ENCODE data around the gene ARFRP1. TPM values are rescaled to one million over a fixed set of nuclear protein-coding genes. Genes with fewer than 3 reads are reported as not detected.

The ARFRP1 gene
- total and polyA plus RNA-seq, 2 of the 13 experiments (the other 11 are each of a cell fraction or from before 2014, with no cell fraction given): 32.0 to 51.1 TPM

DNA sequence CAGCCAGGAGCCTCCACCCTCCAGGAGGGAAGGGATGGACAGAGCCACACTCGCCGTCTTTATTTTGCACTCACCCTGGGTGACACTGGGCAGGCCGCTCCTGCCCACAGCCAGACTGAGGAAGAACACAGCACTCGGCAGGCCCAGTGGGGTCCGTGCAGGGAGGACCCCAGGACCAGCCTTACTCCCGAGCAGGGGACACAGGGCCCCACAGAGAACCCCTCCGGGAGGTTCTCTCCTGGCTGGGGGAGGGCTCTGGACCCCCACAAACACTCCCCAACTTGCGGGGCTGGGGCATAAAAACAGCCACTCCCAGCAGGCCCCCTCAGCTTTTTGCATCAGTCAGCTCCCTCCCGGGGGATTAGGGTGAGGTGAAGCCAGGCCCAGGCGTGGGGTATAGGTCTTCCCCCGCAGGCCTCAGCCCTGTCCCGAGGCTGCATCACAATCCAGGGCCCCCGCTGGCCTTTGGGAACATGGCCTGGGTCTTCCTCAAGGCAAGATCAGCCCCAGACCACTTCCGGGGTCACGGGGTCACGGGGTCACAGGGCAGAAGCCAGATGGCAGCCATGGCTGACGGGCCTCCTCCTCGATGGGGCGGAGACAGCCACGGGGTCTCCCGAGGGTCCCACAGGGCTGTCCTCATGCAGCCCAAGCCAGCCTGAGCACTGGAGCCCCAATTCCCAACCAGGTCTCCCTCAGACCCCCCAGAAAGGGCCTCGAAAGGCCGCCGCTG lies 8.1 kb downstream of the ARFRP1 start (continued):
- TF ChIP-seq ZFX (CRISPR knock-in tag; IDR thresholded peaks at IDR 0.05; ENCODE audit: low read depth) (peak; percentile 31; the same call in 1 of the 2 replicates), HNRNPLL (IDR thresholded peaks at IDR 0.05; ENCODE audit: low read depth, low read length, poor library complexity, severe bottlenecking) (no peak), ZNF17 (CRISPR knock-in tag; IDR thresholded peaks at IDR 0.05) (0 out of 2 replicates have a peak, but pooled peaks have one; percentile 46), AGO2 (optimal IDR thresholded peaks at IDR 0.05; ENCODE audit: low read depth, low read length) (peak; percentile 96), CHCHD3 (CRISPR knock-in tag; IDR thresholded peaks at IDR 0.05) (no peak), ZBTB42 (CRISPR knock-in tag; IDR thresholded peaks at IDR 0.05) (no peak), KDM6A (CRISPR knock-in tag; IDR thresholded peaks at IDR 0.05; ENCODE audit: low read depth) (no peak), SP2 (CRISPR knock-in tag; IDR thresholded peaks at IDR 0.05) (0 out of 2 replicates have a peak, but pooled peaks have one; percentile 22), ZFP1 (CRISPR knock-in tag; IDR thresholded peaks at IDR 0.05) (no peak)
- TF ChIP-seq, protein P1, sequence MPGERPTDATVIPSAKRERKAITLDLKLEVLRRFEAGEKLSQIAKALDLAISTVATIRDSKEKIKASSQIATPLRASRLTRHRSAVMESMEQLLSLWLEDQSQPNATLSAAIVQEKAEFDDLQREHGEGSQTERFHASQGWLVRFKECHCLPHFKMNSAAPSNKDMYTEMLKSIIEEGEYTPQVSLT (CRISPR knock-in tag; IDR thresholded peaks at IDR 0.05; ENCODE audit: borderline replicate concordance, low read depth): no peak
- TF ChIP-seq, protein P2, sequence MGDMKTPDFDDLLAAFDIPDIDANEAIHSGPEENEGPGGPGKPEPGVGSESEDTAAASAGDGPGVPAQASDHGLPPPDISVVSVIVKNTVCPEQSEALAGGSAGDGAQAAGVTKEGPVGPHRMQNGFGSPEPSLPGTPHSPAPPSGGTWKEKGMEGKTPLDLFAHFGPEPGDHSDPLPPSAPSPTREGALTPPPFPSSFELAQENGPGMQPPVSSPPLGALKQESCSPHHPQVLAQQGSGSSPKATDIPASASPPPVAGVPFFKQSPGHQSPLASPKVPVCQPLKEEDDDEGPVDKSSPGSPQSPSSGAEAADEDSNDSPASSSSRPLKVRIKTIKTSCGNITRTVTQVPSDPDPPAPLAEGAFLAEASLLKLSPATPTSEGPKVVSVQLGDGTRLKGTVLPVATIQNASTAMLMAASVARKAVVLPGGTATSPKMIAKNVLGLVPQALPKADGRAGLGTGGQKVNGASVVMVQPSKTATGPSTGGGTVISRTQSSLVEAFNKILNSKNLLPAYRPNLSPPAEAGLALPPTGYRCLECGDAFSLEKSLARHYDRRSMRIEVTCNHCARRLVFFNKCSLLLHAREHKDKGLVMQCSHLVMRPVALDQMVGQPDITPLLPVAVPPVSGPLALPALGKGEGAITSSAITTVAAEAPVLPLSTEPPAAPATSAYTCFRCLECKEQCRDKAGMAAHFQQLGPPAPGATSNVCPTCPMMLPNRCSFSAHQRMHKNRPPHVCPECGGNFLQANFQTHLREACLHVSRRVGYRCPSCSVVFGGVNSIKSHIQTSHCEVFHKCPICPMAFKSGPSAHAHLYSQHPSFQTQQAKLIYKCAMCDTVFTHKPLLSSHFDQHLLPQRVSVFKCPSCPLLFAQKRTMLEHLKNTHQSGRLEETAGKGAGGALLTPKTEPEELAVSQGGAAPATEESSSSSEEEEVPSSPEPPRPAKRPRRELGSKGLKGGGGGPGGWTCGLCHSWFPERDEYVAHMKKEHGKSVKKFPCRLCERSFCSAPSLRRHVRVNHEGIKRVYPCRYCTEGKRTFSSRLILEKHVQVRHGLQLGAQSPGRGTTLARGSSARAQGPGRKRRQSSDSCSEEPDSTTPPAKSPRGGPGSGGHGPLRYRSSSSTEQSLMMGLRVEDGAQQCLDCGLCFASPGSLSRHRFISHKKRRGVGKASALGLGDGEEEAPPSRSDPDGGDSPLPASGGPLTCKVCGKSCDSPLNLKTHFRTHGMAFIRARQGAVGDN (CRISPR knock-in tag; IDR thresholded peaks at IDR 0.05): peak; percentile 49
- TF ChIP-seq, protein P3, sequence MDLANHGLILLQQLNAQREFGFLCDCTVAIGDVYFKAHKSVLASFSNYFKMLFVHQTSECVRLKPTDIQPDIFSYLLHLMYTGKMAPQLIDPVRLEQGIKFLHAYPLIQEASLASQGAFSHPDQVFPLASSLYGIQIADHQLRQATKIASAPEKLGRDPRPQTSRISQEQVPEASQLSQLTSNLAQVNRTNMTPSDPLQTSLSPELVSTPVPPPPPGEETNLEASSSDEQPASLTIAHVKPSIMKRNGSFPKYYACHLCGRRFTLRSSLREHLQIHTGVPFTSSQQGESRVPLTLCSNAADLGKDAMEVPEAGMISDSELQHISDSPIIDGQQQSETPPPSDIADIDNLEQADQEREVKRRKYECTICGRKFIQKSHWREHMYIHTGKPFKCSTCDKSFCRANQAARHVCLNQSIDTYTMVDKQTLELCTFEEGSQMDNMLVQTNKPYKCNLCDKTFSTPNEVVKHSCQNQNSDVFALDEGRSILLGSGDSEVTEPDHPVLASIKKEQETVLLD (CRISPR knock-in tag; IDR thresholded peaks at IDR 0.05; ENCODE audit: low read depth): no peak
- TF ChIP-seq, protein P4, sequence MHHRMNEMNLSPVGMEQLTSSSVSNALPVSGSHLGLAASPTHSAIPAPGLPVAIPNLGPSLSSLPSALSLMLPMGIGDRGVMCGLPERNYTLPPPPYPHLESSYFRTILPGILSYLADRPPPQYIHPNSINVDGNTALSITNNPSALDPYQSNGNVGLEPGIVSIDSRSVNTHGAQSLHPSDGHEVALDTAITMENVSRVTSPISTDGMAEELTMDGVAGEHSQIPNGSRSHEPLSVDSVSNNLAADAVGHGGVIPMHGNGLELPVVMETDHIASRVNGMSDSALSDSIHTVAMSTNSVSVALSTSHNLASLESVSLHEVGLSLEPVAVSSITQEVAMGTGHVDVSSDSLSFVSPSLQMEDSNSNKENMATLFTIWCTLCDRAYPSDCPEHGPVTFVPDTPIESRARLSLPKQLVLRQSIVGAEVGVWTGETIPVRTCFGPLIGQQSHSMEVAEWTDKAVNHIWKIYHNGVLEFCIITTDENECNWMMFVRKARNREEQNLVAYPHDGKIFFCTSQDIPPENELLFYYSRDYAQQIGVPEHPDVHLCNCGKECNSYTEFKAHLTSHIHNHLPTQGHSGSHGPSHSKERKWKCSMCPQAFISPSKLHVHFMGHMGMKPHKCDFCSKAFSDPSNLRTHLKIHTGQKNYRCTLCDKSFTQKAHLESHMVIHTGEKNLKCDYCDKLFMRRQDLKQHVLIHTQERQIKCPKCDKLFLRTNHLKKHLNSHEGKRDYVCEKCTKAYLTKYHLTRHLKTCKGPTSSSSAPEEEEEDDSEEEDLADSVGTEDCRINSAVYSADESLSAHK (CRISPR knock-in tag; IDR thresholded peaks at IDR 0.05; ENCODE audit: borderline replicate concordance): no peak
